ENCODE results near the gene ASAP3. TPM values are rescaled to one million over a fixed set of nuclear protein-coding genes. Genes with fewer than 3 reads are reported as not detected.

The ASAP3 gene
- total and polyA plus RNA-seq, 4 donors = 8.3 to 25.9 (median 16.7) TPM

DNA sequence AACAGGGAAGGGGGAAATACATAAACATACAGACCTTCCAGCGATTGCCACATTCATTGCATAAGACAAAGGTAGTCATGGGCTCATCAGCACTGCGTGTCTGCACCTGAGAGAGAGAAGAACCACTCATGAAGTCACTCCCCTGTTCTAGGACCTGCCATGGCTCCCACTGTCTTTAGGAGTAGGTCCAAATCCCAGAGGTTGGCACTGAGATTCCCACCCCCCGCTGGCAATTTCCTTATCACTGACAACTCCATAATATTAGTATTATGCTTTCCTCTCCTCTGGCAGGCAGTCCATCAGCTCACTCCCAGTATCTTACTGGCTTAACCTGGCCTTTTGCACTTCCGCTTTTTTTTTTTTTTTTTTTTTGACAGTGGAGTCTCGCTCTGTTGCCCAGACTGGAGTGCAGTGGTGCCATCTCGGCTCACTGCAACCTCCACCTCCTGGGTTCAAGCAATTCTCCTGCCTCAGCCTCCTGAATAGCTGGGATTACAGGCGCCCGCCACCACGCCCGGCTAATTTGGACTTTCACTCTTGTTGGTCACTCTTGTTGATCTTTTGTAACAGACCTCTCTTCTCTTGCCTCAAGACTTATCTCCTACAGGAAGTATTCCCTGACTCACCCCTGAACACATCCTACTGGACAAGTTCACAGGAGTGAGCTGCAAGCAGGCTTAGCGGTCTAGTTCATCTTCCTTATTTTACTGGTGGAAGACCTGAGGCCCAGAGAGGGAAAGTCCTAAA lies 99.5 kb downstream of the ASAP3 start:
- Histone ChIP-seq H3K27me3 (ENCODE audit: control insufficient read depth in 4 of 4, insufficient read depth in 4 of 4, low read length in 3 of 4) (no peaks in the 10 kb centered on the region), H3K9me3 (ENCODE audit: control insufficient read depth in 4 of 4, low read length in 3 of 4) (no peaks in the 10 kb centered on the region), H3K27ac (ENCODE audit: low read depth in 1 of 2, low read length in 2 of 2) (peak overlapping the region in 1 of 2 donors; percentile 13), H3K9ac (ENCODE audit: low read depth in 1 of 2, low read length in 2 of 2) (no peak overlapping the region), H3K4me3 (ENCODE audit: low read depth in 1 of 3, low read length in 3 of 3) (no peak overlapping the region), H3K36me3 (ENCODE audit: control insufficient read depth in 4 of 4, insufficient read depth in 3 of 4, low read depth in 1 of 4, low read length in 3 of 4) (peaks cover 4 to 37% (median 24%) of the 10 kb centered on the region in 4 donors), H3K4me1 (ENCODE audit: control insufficient read depth in 4 of 4, insufficient read depth in 4 of 4, low read length in 3 of 4) (peaks cover 0 to 3% (median 0%) of the 10 kb centered on the region in 4 donors)
- DNase-seq (ENCODE audit: low spot score) = no peak
- WGBS = 74% methylated on average over 11 of the region's 11 CpGs
- TF ChIP-seq, protein P1, sequence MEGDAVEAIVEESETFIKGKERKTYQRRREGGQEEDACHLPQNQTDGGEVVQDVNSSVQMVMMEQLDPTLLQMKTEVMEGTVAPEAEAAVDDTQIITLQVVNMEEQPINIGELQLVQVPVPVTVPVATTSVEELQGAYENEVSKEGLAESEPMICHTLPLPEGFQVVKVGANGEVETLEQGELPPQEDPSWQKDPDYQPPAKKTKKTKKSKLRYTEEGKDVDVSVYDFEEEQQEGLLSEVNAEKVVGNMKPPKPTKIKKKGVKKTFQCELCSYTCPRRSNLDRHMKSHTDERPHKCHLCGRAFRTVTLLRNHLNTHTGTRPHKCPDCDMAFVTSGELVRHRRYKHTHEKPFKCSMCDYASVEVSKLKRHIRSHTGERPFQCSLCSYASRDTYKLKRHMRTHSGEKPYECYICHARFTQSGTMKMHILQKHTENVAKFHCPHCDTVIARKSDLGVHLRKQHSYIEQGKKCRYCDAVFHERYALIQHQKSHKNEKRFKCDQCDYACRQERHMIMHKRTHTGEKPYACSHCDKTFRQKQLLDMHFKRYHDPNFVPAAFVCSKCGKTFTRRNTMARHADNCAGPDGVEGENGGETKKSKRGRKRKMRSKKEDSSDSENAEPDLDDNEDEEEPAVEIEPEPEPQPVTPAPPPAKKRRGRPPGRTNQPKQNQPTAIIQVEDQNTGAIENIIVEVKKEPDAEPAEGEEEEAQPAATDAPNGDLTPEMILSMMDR (IDR thresholded peaks at IDR 0.05; ENCODE audit: low read depth, low read length, missing input control) = no peak
- TF ChIP-seq GABPA (IDR thresholded peaks at IDR 0.05 in 1 of 2, conservative IDR thresholded peaks at IDR 0.05 in 1 of 2) (no peak), HNF4A (conservative IDR thresholded peaks at IDR 0.05) (no peak), TAF1 (conservative IDR thresholded peaks at IDR 0.05) (no peak)

DNA sequence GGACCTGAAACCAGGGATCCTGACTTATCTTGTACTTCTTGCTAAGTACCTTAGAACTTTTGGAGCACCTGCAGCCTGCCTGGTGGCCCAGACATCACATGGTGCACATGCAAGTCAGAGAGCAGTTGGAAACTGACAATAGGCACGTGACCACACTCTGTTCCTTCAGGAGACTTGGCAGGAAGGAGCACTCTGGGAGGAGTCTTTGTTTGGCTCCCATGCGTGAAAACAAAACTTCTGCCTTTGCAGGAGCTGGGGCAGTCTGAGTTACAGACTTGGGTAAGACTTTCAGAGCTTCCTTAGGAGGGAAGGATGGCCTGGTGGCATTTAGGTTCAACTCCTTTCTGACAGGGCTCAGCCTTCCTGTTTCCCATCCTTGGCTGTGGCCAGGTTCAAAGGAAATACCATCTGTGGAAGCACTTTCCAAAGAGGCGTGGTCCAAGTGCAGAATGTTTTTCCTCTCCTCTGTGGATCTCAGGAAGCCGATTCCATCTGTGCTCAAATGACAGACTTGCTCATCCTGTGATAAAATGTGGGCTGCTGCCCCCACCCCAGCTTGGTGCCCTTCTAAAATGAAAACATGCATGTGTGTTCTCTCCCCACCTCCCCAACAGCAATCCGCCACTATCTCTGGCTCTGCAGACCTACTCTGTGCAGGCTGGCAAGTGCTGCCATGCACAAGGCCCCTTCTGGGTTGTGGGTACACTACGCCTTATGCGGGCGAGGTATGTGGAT lies 100.2 kb downstream of the ASAP3 start:
- peak overlapping the region in 1 of 2 donors; percentile 13 for H3K27ac ChIP-seq (ENCODE audit: low read depth in 1 of 2, low read length in 2 of 2)
- TF ChIP-seq HNF4G (IDR thresholded peaks at IDR 0.05) (no peak), GABPA (IDR thresholded peaks at IDR 0.05 in 1 of 2, conservative IDR thresholded peaks at IDR 0.05 in 1 of 2) (no peak), FOXA2 (IDR thresholded peaks at IDR 0.05) (no peak), TAF1 (conservative IDR thresholded peaks at IDR 0.05) (no peak), RXRA (IDR thresholded peaks at IDR 0.05) (no peak), FOXA1 (IDR thresholded peaks at IDR 0.05) (no peak), SP1 (IDR thresholded peaks at IDR 0.05) (no peak), NR2F2 (IDR thresholded peaks at IDR 0.05) (no peak), HNF4A (conservative IDR thresholded peaks at IDR 0.05) (no peak), REST (IDR thresholded peaks at IDR 0.05) (no peak)
- TF ChIP-seq, protein P2, sequence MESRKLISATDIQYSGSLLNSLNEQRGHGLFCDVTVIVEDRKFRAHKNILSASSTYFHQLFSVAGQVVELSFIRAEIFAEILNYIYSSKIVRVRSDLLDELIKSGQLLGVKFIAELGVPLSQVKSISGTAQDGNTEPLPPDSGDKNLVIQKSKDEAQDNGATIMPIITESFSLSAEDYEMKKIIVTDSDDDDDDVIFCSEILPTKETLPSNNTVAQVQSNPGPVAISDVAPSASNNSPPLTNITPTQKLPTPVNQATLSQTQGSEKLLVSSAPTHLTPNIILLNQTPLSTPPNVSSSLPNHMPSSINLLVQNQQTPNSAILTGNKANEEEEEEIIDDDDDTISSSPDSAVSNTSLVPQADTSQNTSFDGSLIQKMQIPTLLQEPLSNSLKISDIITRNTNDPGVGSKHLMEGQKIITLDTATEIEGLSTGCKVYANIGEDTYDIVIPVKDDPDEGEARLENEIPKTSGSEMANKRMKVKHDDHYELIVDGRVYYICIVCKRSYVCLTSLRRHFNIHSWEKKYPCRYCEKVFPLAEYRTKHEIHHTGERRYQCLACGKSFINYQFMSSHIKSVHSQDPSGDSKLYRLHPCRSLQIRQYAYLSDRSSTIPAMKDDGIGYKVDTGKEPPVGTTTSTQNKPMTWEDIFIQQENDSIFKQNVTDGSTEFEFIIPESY (IDR thresholded peaks at IDR 0.05) = no peak

More for the DNA sequence above, 100.2 kb downstream of the ASAP3 start:
- H3K4me3 ChIP-seq (ENCODE audit: low read depth in 1 of 3, low read length in 3 of 3) = no peak overlapping the region
- no peaks in the 10 kb centered on the region for H3K9me3 ChIP-seq (ENCODE audit: control insufficient read depth in 4 of 4, low read length in 3 of 4)
- peaks cover 0 to 3% (median 0%) of the 10 kb centered on the region in 4 donors for H3K4me1 ChIP-seq (ENCODE audit: control insufficient read depth in 4 of 4, insufficient read depth in 4 of 4, low read length in 3 of 4)
- peaks cover 4 to 37% (median 24%) of the 10 kb centered on the region in 4 donors for H3K36me3 ChIP-seq (ENCODE audit: control insufficient read depth in 4 of 4, insufficient read depth in 3 of 4, low read depth in 1 of 4, low read length in 3 of 4)
- no peak for DNase-seq (ENCODE audit: low spot score)
- WGBS = 84% methylated on average over 8 of the region's 8 CpGs
- H3K9ac ChIP-seq (ENCODE audit: low read depth in 1 of 2, low read length in 2 of 2) = no peak overlapping the region
- no peaks in the 10 kb centered on the region for H3K27me3 ChIP-seq (ENCODE audit: control insufficient read depth in 4 of 4, insufficient read depth in 4 of 4, low read length in 3 of 4)
